ENCODE measurements around the gene RNF25.

- TF ChIP-seq EZH2 (IDR thresholded peaks at IDR 0.05): no peak
- no peak for TF ChIP-seq POLR2AphosphoS5 (IDR thresholded peaks at IDR 0.05; ENCODE audit: borderline replicate concordance, low read depth, low read length)
- no peak for TF ChIP-seq FOXP2 (optimal IDR thresholded peaks at IDR 0.05; ENCODE audit: control extremely low read depth, extremely low read length, insufficient read depth)
These were observed 30.0 kb upstream of the RNF25 start for GRCh38 chr2:218701806-218702205.
